ENCODE results near the gene FBXL20. TPM values are rescaled to one million over a fixed set of nuclear protein-coding genes. Genes with fewer than 3 reads are reported as not detected.

The FBXL20 gene
- total RNA-seq, 4 donors from 2014 or later = 13.8 to 49.4 (median 23.1) TPM

DNA sequence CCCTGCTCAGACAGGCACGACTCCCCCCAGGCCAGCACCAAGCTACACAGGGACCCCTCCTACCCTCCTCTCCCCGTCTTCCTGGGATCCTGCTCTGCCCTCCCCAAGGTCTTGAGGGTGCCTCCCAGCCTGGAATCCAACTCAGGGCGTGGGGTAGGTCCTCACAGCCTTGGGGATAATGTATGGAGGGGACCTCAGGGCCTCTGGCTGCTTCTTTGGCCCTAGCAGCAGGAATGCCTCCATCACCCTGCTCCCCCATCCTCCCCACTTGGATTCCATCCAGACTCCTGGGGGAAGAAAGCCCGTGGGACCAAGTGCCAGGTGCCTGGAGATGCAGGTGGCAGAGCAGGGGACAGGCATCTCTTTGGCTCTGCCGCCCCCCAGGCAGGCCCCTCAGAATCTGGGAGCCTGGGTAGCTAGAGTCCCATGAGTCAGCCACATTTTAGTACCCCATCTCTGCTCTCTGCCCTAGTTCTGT, 164.9 kb downstream of the FBXL20 start:
- intact Hi-C loops (cut with DNase I; ENCODE audit: low total_unique reads) (no loop called here), in situ Hi-C loops (cut with MboI; ENCODE audit: low pct_ligation_motif_present in 1 of 4, low pct_unique_long_range_greater_than_20kb in 1 of 4, low sequenced_read_pairs in 3 of 4) (loop anchor here in 1 of 4 donors (10.0 kb wide), 1 partner anchor 62 kb away; no protein-coding TSS in a partner anchor)
- TF ChIP-seq POLR2AphosphoS5 (IDR thresholded peaks at IDR 0.05) = no peak
- H3K4me1 ChIP-seq = peaks cover 0 to 18% (median 0%) of the 10 kb centered on the region in 4 donors
- no peaks in the 10 kb centered on the region for H3K36me3 ChIP-seq
- H3K9me3 ChIP-seq = no peaks in the 10 kb centered on the region
- H3K27ac ChIP-seq = no peak overlapping the region
- DNase-seq = no peak
- H3K4me3 ChIP-seq = no peak overlapping the region
- WGBS, 2 donors (ENCODE audit: low coverage in 1 of 2) = 46% methylated on average over 5 of the region's 5 CpGs; no CpG with 5 or more reads in 1 of the 2 donors
- peaks cover 28% of the 10 kb centered on the region for H3K27me3 ChIP-seq

- DNase-seq = peak; percentile 29
- TF ChIP-seq POLR2AphosphoS5 (IDR thresholded peaks at IDR 0.05) (no peak), EP300 (IDR thresholded peaks at IDR 0.05; ENCODE audit: low read depth) (no peak), CTCF (IDR thresholded peaks at IDR 0.05) (peak; percentile 34 to 64 (median 47)), POLR2A (IDR thresholded peaks at IDR 0.05) (no peak)
- 0 to 32% methylated on average over 2 to 18 of the region's 18 CpGs for WGBS, 2 donors (ENCODE audit: low coverage in 1 of 2)
- Histone ChIP-seq H3K27ac (no peak overlapping the region), H3K36me3 (no peaks in the 10 kb centered on the region), H3K27me3 (peaks cover 35% of the 10 kb centered on the region), H3K4me1 (peaks cover 0 to 18% (median 0%) of the 10 kb centered on the region in 4 donors), H3K4me3 (no peak overlapping the region), H3K9me3 (no peaks in the 10 kb centered on the region)
- intact Hi-C loops (cut with DNase I; ENCODE audit: low total_unique reads) = no loop called here
- in situ Hi-C loops (cut with MboI; ENCODE audit: low pct_ligation_motif_present in 1 of 4, low pct_unique_long_range_greater_than_20kb in 1 of 4, low sequenced_read_pairs in 3 of 4) = loop anchor here in 1 of 4 donors (10.0 kb wide), 1 partner anchor 61 kb away; no protein-coding TSS in a partner anchor
These were observed 165.6 kb downstream of the FBXL20 start for GRCh38 chr17:39235555-39236449.

DNA sequence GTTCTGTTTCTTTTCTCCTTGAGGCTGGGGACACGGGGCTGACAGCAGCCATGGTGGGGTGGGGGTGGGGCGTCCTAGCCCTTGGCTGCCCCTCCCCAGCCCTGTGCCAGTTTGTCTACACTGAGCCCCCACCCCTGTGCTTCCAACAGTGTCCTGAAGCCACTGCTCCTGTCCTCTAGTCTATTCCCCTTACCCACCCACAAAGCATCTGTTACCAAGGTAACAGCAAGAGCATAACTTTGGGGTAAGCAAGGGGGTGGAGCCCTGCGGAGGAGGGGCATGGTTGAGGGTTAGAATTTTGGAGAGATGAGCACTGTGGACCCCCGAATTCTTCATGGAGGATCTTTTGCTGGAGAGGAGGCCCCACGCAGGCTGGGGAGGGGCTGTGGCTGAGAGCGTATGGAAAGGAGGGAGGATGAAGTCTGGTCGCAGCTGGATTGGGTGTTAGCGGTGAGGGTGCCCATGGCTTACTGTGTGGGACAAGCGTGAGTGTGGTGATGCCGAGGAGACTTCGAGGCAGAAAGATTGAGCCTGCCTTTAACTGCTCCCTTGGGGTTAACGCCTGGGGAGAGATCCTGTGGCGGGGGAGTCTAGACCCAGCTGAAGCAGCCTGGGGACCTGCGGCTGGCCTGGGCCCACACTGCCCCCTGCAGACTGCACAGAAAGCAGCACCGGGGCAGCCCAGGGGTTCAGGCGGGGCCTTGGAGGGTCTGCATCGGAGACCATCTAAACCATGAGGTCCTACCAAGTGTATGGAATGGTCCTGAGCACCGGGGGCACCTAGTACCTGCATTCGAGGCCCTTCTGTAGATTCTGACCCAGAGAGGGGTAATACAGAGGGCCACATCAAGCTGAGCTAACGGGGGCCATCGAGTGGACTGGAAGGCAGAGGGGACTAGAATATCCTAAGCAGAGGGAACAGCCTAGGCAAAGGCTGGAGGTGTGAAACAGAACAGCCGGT, 169.6 kb downstream of the FBXL20 start:
- TF ChIP-seq CTCF (IDR thresholded peaks at IDR 0.05) (peak; percentile 71 to 81 (median 71)), POLR2A (IDR thresholded peaks at IDR 0.05) (no peak), POLR2AphosphoS5 (IDR thresholded peaks at IDR 0.05) (no peak), EP300 (IDR thresholded peaks at IDR 0.05; ENCODE audit: low read depth) (no peak)
- H3K27ac ChIP-seq = no peak overlapping the region
- H3K27me3 ChIP-seq = peaks cover 61% of the 10 kb centered on the region
- H3K36me3 ChIP-seq = no peaks in the 10 kb centered on the region
- DNase-seq = peak; percentile 50
- H3K9me3 ChIP-seq = no peaks in the 10 kb centered on the region
- in situ Hi-C loops (cut with MboI; ENCODE audit: low pct_ligation_motif_present in 1 of 4, low pct_unique_long_range_greater_than_20kb in 1 of 4, low sequenced_read_pairs in 3 of 4) (loop anchor here in 1 of 4 donors (10.0 kb wide), 1 partner anchor 57 kb away; no protein-coding TSS in a partner anchor), intact Hi-C loops (cut with DNase I; ENCODE audit: low total_unique reads) (no loop called here)
- peaks cover 0 to 8% (median 0%) of the 10 kb centered on the region in 4 donors for H3K4me1 ChIP-seq
- no peak overlapping the region for H3K4me3 ChIP-seq
- WGBS, 2 donors (ENCODE audit: low coverage in 1 of 2) = 10 to 12% methylated on average over 4 to 22 of the region's 22 CpGs

DNA sequence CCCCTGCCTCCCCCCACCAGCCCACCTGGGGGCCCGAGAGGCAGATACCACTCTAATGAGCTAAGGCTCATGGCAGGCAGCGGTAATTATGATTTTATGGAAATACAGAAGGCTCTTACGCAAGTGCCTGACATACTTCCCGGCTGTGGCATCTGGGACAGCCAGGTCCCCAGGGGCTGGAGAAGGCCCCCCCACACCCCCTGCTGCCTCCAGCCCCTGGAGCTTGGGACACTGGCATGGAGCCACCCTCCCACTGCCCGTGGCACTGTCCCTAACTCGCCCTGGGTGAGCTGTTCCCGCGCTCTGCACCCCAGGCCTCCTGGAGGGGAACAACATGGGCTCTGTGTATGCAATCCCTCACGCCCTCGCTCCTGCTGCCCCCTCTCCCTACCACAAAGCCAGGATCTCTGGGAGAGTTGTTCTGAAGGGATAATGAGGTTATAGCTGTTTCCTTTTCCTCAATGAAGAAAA, 170.3 kb downstream of the FBXL20 start:
- Histone ChIP-seq H3K4me3 (no peak overlapping the region), H3K9me3 (no peaks in the 10 kb centered on the region), H3K36me3 (no peaks in the 10 kb centered on the region), H3K27me3 (peaks cover 69% of the 10 kb centered on the region), H3K4me1 (peaks cover 0 to 12% (median 2%) of the 10 kb centered on the region in 4 donors), H3K27ac (no peak overlapping the region)
- 48% methylated on average over 10 of the region's 10 CpGs; no CpG with 5 or more reads in 1 of the 2 donors for WGBS, 2 donors (ENCODE audit: low coverage in 1 of 2)
- in situ Hi-C loops (cut with MboI; ENCODE audit: low pct_ligation_motif_present in 1 of 4, low pct_unique_long_range_greater_than_20kb in 1 of 4, low sequenced_read_pairs in 3 of 4) (loop anchor here in 1 of 4 donors (10.0 kb wide), 1 partner anchor 56 kb away; no protein-coding TSS in a partner anchor), intact Hi-C loops (cut with DNase I; ENCODE audit: low total_unique reads) (no loop called here)
- TF ChIP-seq CTCF (IDR thresholded peaks at IDR 0.05) = no peak
- no peak for TF ChIP-seq POLR2AphosphoS5 (IDR thresholded peaks at IDR 0.05)
- no peak for TF ChIP-seq POLR2A (IDR thresholded peaks at IDR 0.05)
- no peak for TF ChIP-seq EP300 (IDR thresholded peaks at IDR 0.05; ENCODE audit: low read depth)
- no peak for DNase-seq
